Epithelial cell of esophagus (primary cell): ENCODE measurements around the gene SHMT2.

Experiments
- DNase-seq: peaks from one replicate; pipeline ENCODE4 v3.0.0; 2010; ENCODE audit warnings: low read depth
- H3K4me3 ChIP-seq: 2 replicates; pipeline ENCODE4 v1.5.1; 2011; ENCODE audit warnings: mild to moderate bottlenecking, low read length, control low read depth
- CTCF ChIP-seq: IDR thresholded peaks from 2 replicates; pipeline ENCODE4 v1.5.1; 2011; ENCODE audit warnings: low read depth, mild to moderate bottlenecking, low read length, control low read depth, inconsistent platforms; ENCODE audit not compliant: insufficient read depth; ENCODE audit errors: missing control alignments

The SHMT2 gene

DNA sequence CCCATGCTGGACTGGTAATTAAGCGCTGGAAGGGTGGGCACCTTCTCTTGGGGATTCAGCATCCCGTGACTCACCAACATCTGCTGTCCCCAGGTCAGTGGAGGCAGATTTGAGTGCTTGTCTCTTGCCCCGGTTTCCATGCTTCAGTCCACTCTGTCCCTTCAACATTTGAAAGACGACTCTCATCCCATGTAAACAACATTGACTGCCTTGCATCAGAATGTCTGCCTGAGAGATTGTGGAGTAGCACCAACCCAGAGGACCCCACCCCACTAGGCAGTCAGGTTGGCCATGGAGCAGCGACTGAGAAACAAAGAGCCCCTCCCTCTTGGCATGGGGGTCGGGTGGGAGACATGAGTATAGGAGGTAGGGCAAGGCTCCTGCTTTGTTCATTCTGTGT, 26.4 kb downstream of the SHMT2 start:
- no peak overlapping the region for H3K4me3 ChIP-seq
- no peak for TF ChIP-seq CTCF
- no peak for DNase-seq

- DNase-seq: no peak
Observed at GRCh38 chr12:57258977-57259970, 29.8 kb downstream of the SHMT2 start.

GRCh38 chr12:57260366-57260765, 30.9 kb downstream of the SHMT2 start:
- H3K4me3 ChIP-seq: no peak overlapping the region
- DNase-seq: no peak
- TF ChIP-seq CTCF: no peak

More at GRCh38 chr12:57258977-57259970, 29.8 kb downstream of the SHMT2 start:
- no peak for TF ChIP-seq CTCF
- H3K4me3 ChIP-seq: no peak overlapping the region

DNA sequence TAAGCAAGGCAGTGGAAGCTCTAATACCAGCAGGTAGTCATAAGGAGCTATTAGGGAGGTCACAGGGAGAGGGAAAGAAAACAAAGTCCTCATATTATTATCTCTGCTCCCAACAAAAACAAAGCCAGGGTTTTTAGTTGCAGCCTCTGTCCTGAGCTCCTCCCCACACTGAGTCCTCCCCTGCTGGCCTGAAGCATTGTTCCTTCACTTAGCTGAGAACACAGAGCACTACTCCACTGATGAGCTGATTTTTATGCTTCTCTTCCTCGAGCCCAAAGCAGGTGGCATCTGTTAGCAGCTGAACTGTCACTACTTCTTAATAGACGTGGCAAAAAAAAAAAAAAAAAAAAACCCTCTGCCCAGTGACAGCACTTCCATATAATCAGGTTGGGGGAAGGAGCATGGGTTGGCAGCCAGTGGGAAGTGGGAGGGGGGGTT, 31.9 kb downstream of the SHMT2 start:
- H3K4me3 ChIP-seq: no peak overlapping the region
- no peak for TF ChIP-seq CTCF
- DNase-seq: no peak

DNA sequence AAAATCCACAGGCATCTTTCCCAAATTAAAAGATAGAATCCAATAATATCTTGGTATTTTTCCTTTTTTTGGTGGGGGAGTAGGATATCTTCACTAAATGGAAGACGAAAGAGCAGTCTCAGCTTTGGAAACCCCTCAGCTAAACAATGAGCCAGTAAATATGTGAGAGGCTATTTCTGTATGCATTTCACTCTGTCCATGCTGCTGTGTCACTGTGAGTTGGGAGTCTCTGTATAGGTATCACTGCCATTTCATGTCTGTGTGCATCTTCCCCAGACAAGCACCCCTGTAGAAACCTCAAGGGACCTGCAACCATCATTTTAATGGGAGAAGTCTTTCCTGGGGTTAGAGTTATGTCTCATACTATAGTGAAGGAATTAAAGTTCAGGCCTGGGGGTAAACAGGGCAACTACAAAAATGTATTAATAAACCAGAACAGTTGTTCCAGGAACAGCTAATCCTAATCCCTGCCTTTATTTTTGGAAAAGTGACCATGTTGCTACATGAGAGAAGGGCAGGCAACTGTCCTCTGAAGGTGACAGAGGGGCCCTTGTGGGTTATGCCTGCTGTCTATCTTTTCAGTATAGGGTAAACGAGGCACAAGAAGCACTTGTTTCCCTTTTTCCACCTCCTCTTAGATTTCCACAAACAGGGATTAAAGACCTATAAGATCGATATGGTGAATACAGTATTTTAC, 32.8 kb downstream of the SHMT2 start:
- TF ChIP-seq CTCF: no peak
- H3K4me3 ChIP-seq: no peak overlapping the region
- DNase-seq: no peak

- no peak for DNase-seq
- no peak for TF ChIP-seq CTCF
- no peak overlapping the region for H3K4me3 ChIP-seq
Observed at GRCh38 chr12:57263096-57263495, 33.6 kb downstream of the SHMT2 start.
